Measurements from ENCODE around the gene SP9. TPM values are rescaled to one million over a fixed set of nuclear protein-coding genes. Genes with fewer than 3 reads are reported as not detected.
"Not testable (repeated sequence)": the region's sequence is repeated elsewhere in the genome, so short reads cannot be mapped to it uniquely, and the experiment has no call there.

The SP9 gene
- total RNA-seq, 4 donors from 2014 or later = not detected

DNA sequence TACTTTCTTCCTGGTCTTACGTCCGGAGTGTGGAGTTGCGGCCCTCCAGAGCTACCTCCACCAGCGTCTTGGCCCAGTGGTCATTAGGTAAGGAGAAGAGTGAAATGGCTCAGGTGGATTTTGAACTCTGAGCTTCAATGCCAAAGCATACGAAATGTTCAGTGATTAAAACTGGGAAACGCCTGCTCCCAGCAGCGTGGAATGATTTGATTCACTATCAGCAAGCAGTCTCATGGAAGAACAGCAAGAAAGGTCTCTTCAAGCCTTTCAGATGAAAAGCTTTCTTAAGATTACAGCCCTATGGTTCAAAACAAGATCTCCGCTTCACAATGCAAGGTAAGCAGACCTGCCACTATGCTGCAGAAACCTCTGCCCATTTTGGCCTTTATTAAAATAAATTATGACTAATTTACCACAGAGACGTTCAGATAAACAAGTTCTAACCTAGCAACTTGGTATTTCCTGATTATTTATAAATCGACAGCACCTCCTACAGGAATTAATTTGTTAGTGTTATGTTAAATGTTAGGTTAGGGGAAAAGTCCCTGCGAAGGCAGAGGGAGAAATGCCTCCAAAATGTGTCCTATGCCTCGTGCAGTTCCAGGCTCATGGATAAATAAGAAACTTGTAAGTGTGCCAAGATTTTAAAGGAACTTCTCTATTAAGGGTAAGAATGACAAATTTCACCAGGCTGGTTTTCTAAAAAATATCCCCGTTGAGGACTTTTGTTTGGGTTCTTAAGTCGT, 10.1 kb downstream of the SP9 start:
- intact Hi-C loops (cut with DNase I) = loop anchor here (5.0 kb wide), 1 partner anchor 943 kb away; no protein-coding TSS in a partner anchor
- peak in 4 of 6 experiments; percentile 32 to 70 (median 46) for TF ChIP-seq CTCF (IDR thresholded peaks at IDR 0.05)
- no peak for TF ChIP-seq POLR2A (IDR thresholded peaks at IDR 0.05)

DNA sequence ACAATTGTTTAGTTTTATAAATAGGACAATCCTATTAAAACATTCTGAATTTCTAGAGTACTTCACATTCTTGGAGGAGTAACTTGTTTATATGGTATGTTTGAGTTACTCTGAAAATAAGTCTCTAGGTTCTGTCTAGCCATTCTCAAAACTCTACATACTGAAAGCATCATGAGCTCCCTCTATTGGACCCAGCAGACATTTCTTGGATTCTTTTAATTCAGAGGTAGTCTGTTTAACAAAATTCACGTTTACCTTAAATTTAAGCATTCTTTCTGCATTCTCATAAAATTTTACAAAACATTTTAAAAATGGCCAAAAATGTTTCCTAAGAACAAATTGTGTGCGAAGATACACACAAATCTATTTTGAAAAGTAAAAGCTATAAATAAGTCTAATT, 15.3 kb downstream of the SP9 start:
- no peaks in the 10 kb centered on the region for H3K9me3 ChIP-seq
- TF ChIP-seq POLR2A (IDR thresholded peaks at IDR 0.05) (no peak), CTCF (IDR thresholded peaks at IDR 0.05) (peak in 1 of 6 experiments; percentile 29)

More for the DNA sequence above, 10.1 kb downstream of the SP9 start:
- Histone ChIP-seq H3K27me3 (peaks cover 35 to 59% (median 43%) of the 10 kb centered on the region in 4 donors), H3K36me3 (peaks cover 0 to 35% (median 7%) of the 10 kb centered on the region in 3 donors), H3K4me1 (peaks cover 28 to 53% (median 30%) of the 10 kb centered on the region in 3 donors), H3K4me3 (no peak overlapping the region), H3K27ac (no peak overlapping the region), H3K9me3 (no peaks in the 10 kb centered on the region)
- no peak for DNase-seq
- 43 to 47% methylated on average over 13 to 14 of the region's 14 CpGs for WGBS, 2 donors

GRCh38 chr2:174350593-174351181, 15.9 kb downstream of the SP9 start:
- 89 to 95% methylated on average over 2 of the region's 2 CpGs for WGBS, 2 donors
- Histone ChIP-seq H3K4me3 (no peak overlapping the region), H3K27me3 (peaks cover 0 to under 1% (median 0%) of the 10 kb centered on the region in 4 donors), H3K4me1 (no peaks in the 10 kb centered on the region), H3K9me3 (no peaks in the 10 kb centered on the region), H3K36me3 (peaks cover 0 to 66% (median 7%) of the 10 kb centered on the region in 3 donors), H3K27ac (no peak overlapping the region)
- TF ChIP-seq CTCF (IDR thresholded peaks at IDR 0.05) (no peak), POLR2A (IDR thresholded peaks at IDR 0.05) (no peak)
- intact Hi-C loops (cut with DNase I) = no loop called here
- DNase-seq = no peak

More for the DNA sequence above, 15.3 kb downstream of the SP9 start:
- DNase-seq = no peak
- H3K27ac ChIP-seq = no peak overlapping the region
- intact Hi-C loops (cut with DNase I) = no loop called here
- peaks cover 0 to 66% (median 7%) of the 10 kb centered on the region in 3 donors for H3K36me3 ChIP-seq
- WGBS, 2 donors = 73 to 79% methylated on average over 2 of the region's 2 CpGs
- no peak overlapping the region for H3K4me3 ChIP-seq
- H3K4me1 ChIP-seq = peaks cover 0 to 2% (median 0%) of the 10 kb centered on the region in 3 donors
- H3K27me3 ChIP-seq = peaks cover 0 to 8% (median 0%) of the 10 kb centered on the region in 4 donors

GRCh38 chr2:174353004-174353403, 18.2 kb downstream of the SP9 start:
- no peaks in the 10 kb centered on the region for H3K4me1 ChIP-seq
- TF ChIP-seq CTCF (IDR thresholded peaks at IDR 0.05) (no peak), POLR2A (IDR thresholded peaks at IDR 0.05) (no peak)

DNA sequence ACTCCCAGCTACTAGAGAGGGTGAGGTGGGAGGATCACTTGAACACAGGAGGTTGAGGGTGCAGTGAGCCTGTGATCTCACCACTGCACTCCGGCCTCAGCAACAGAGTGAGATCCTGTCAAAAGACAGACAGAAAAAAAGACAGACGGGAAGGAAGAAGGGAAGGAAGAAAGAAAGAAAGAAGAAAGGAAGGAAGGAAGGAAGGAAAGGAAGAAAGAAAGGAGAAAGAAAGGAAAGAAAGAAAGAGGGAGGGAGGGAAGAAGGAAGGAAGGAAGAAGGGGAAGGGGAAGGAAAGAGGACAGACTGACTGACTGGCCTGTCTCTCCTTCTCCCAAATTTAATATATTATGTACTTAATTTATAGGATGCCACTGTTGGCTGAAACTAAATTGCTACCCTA, 21.6 kb downstream of the SP9 start:
- intact Hi-C loops (cut with DNase I) = no loop called here
- Histone ChIP-seq H3K27ac (no peak overlapping the region), H3K9me3 (no peaks in the 10 kb centered on the region), H3K4me3 (no peak overlapping the region), H3K27me3 (no peaks in the 10 kb centered on the region), H3K36me3 (peaks cover 0 to 49% (median 0%) of the 10 kb centered on the region in 3 donors), H3K4me1 (no peaks in the 10 kb centered on the region)
- 94 to 98% methylated on average over 2 of the region's 2 CpGs for WGBS, 2 donors
- TF ChIP-seq POLR2A (IDR thresholded peaks at IDR 0.05) = no peak
- no peak for TF ChIP-seq CTCF (IDR thresholded peaks at IDR 0.05)
- no peak for DNase-seq

More at GRCh38 chr2:174353004-174353403, 18.2 kb downstream of the SP9 start:
- H3K27me3 ChIP-seq = no peaks in the 10 kb centered on the region
- peaks cover 0 to 61% (median 7%) of the 10 kb centered on the region in 3 donors for H3K36me3 ChIP-seq
- H3K9me3 ChIP-seq = no peaks in the 10 kb centered on the region
- DNase-seq = no peak
- no peak overlapping the region for H3K27ac ChIP-seq
- WGBS, 2 donors = 88 to 100% methylated on average over 1 of the region's 1 CpG
- no peak overlapping the region for H3K4me3 ChIP-seq
- intact Hi-C loops (cut with DNase I) = no loop called here

DNA sequence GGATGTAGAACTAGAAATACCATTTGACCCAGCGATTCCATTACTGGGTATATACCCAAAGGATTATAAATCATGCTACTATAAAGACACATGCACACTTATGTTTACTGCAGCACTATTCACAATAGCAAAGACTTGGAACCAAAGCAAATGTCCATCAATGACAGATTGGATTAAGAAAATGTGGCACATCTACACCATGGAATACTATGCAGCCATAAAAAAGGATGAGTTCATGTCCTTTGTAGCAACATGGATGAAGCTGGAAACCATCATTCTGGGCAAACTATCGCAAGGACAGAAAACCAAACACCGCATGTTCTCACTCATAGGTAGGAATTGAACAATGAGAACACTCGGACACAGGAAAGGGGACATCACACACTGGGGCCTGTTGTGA, 24.9 kb downstream of the SP9 start:
- H3K27ac ChIP-seq; H3K27me3 ChIP-seq; DNase-seq; H3K9me3 ChIP-seq; H3K4me1 ChIP-seq; H3K4me3 ChIP-seq; intact Hi-C loops (cut with DNase I): not testable (repeated sequence)
- 94 to 99% methylated on average over 4 of the region's 4 CpGs for WGBS, 2 donors
- H3K36me3 ChIP-seq = peaks cover 0 to 52% (median 0%) of the 10 kb centered on the region in 3 donors

Data from esophagus squamous epithelium (tissue), 5 donors.